ENCODE measurements around the gene SHOC2. TPM values are rescaled to one million over a fixed set of nuclear protein-coding genes. Genes with fewer than 3 reads are reported as not detected.

The SHOC2 gene
- total and polyA plus RNA-seq, 2 of the 4 experiments (the other 2 are of a cell fraction), result 13.4 to 47.5 TPM

DNA sequence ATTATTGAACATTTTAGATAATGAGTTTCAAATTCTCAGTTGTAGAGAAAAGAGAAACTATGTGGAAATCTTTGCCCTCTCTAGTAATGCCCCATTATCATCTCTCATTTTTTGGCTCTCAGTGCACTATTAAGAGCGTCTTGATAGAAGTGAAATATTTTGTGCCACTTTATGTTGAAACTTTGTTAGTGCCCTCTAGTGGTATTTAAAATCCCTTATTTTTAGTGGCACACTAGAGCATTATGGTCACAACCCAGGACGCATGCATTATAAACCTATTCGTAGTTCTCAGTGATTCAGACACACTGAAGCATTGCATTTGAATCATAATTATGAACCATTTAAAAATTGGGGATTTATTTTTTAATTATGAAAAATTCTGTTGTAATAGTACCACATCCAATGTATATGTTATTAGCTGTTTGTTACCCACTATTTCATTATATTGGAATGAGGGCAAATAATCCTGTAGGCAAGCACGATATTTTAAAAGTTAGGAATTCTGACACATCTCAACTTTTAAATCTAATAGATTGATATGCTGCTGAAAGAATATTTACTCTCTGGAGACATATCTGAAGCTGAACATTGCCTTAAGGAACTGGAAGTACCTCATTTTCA, 25.7 kb upstream of the SHOC2 start:
- peaks cover 4 to 5% of the 10 kb centered on the region in 2 experiments; a peak in 2 of 4 replicates for H3K79me1 ChIP-seq (ENCODE audit: low read depth in 1 of 2, low read length in 2 of 2)
- H3K27ac ChIP-seq (ENCODE audit: insufficient read depth, low read length), result no peak overlapping the region
- intact Hi-C loops (cut with micrococcal nuclease) (loop anchor here (1.0 to 10.0 kb wide), 4 partner anchors 17 to 579 kb away; no protein-coding TSS in a partner anchor), dilution Hi-C loops (cut with HindIII; ENCODE audit: low sequenced_read_pairs, unreplicated experiment) (no loop called here), in situ Hi-C loops (cut with MboI; ENCODE audit: low sequenced_read_pairs) (loop anchor here (5.0 to 10.0 kb wide), 2 partner anchors 149 to 286 kb away; no protein-coding TSS in a partner anchor)
- no peak overlapping the region for H3K14ac ChIP-seq (replicated peaks; ENCODE audit: low read depth, low read length)
- no peak for TF ChIP-seq MAFK (IDR thresholded peaks at IDR 0.05; ENCODE audit: low read depth, low read length)
- no peak for TF ChIP-seq MAZ (IDR thresholded peaks at IDR 0.05; ENCODE audit: borderline replicate concordance, low read depth, low read length)
- TF ChIP-seq SMC3 (IDR thresholded peaks at IDR 0.05; ENCODE audit: low read depth, low read length), result peak; percentile 61
- no peak for TF ChIP-seq MXI1 (IDR thresholded peaks at IDR 0.05; ENCODE audit: borderline replicate concordance, low read depth, low read length)
- TF ChIP-seq ELK1 (IDR thresholded peaks at IDR 0.05; ENCODE audit: borderline replicate concordance, low read depth, low read length), result no peak
- TF ChIP-seq NFE2L2 (IDR thresholded peaks at IDR 0.05; ENCODE audit: low read depth, low read length), result no peak
- no peak for TF ChIP-seq POLR2A (IDR thresholded peaks at IDR 0.05; ENCODE audit: low read depth, low read length)
- no peak for TF ChIP-seq RCOR1 (IDR thresholded peaks at IDR 0.05; ENCODE audit: insufficient replicate concordance, low read length)
- TF ChIP-seq BHLHE40 (IDR thresholded peaks at IDR 0.05; ENCODE audit: low read depth, low read length), result no peak
- no peak for TF ChIP-seq FOS (IDR thresholded peaks at IDR 0.05; ENCODE audit: low read depth, low read length)
- peak; percentile 52 for TF ChIP-seq CTCF (conservative IDR thresholded peaks at IDR 0.05; ENCODE audit: low read depth, low read length)
- peak; percentile 12; the same call in 1 of the 2 replicates for TF ChIP-seq CEBPB (IDR thresholded peaks at IDR 0.05; ENCODE audit: low read depth, low read length)
- TF ChIP-seq RFX5 (IDR thresholded peaks at IDR 0.05; ENCODE audit: low read depth, low read length), result no peak
- TF ChIP-seq CHD1 (IDR thresholded peaks at IDR 0.05; ENCODE audit: low read depth, low read length), result no peak
- TF ChIP-seq RAD21 (IDR thresholded peaks at IDR 0.05; ENCODE audit: low read length), result peak; percentile 48
- TF ChIP-seq, protein P1, sequence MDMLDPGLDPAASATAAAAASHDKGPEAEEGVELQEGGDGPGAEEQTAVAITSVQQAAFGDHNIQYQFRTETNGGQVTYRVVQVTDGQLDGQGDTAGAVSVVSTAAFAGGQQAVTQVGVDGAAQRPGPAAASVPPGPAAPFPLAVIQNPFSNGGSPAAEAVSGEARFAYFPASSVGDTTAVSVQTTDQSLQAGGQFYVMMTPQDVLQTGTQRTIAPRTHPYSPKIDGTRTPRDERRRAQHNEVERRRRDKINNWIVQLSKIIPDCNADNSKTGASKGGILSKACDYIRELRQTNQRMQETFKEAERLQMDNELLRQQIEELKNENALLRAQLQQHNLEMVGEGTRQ (IDR thresholded peaks at IDR 0.05; ENCODE audit: low read depth, low read length), result no peak
- H3K27me3 ChIP-seq (ENCODE audit: control insufficient read depth, insufficient read depth, low read length), result no peaks in the 10 kb centered on the region
- H3K36me3 ChIP-seq (ENCODE audit: control insufficient read depth, insufficient read depth, low read length), result peaks cover 10% of the 10 kb centered on the region
- ATAC-seq (ENCODE audit: low read depth) (peak; percentile 72), DNase-seq (peak; percentile 46)
- no peak overlapping the region for H3K4ac ChIP-seq (ENCODE audit: low read depth, low read length)
- H3K9ac ChIP-seq (ENCODE audit: low read depth, low read length), result no peak overlapping the region
- H4K20me1 ChIP-seq (ENCODE audit: insufficient read depth, low read length), result no peaks in the 10 kb centered on the region
- no peaks in the 10 kb centered on the region for H3K9me3 ChIP-seq (ENCODE audit: control insufficient read depth, insufficient read depth, low read length)
- ChIA-PET POLR2A (ENCODE audit: unreplicated experiment) (no interaction called here), CTCF (interaction anchor here (0.6 to 1.6 kb wide), 7 partner anchors 9 to 244 kb away, joined by 3 to 8 read pairs (median 3); no protein-coding TSS in a partner anchor)
- H3K23ac ChIP-seq (ENCODE audit: low read depth, low read length), result no peak overlapping the region
- H2AK5ac ChIP-seq (ENCODE audit: low read depth, low read length), result no peak overlapping the region
- H3K56ac ChIP-seq (ENCODE audit: extremely low read depth, insufficient read depth, low read length), result no peak overlapping the region
- no TSS peak for BruUV-seq (replicated peaks)
- H2AFZ ChIP-seq (replicated peaks; ENCODE audit: low read length, poor library complexity), result no peak overlapping the region
- H4K8ac ChIP-seq (ENCODE audit: low read depth in 2 of 2, low read length in 2 of 2), result no peak overlapping the region
- H2BK5ac ChIP-seq (ENCODE audit: low read depth, low read length, poor library complexity, severe bottlenecking), result no peak overlapping the region
- peaks cover 6% of the 10 kb centered on the region for H3K4me1 ChIP-seq (ENCODE audit: control insufficient read depth, insufficient read depth, low read length)
- H3K9me1 ChIP-seq (ENCODE audit: insufficient read depth, low read length), result no peaks in the 10 kb centered on the region
- H3K18ac ChIP-seq (ENCODE audit: low read depth, low read length), result no peak overlapping the region
- no peak overlapping the region for H2BK120ac ChIP-seq (ENCODE audit: low read depth, low read length)
- no peak overlapping the region for H3K4me2 ChIP-seq (ENCODE audit: low read depth, low read length)
- no peak overlapping the region for H2AK9ac ChIP-seq (replicated peaks; ENCODE audit: low read depth, low read length, poor library complexity)
- H4K91ac ChIP-seq (ENCODE audit: insufficient read depth, low read depth, low read length), result no peak overlapping the region
- WGBS, 2 experiments (ENCODE audit: extremely low coverage in 2 of 2, insufficient read length in 1 of 2), result no CpG with 5 or more reads among the region's 4 CpGs
- no peak overlapping the region for H2BK15ac ChIP-seq (ENCODE audit: low read depth, low read length)
- no peak overlapping the region for H2BK20ac ChIP-seq (ENCODE audit: low read depth, low read length)
- H3K4me3 ChIP-seq (ENCODE audit: insufficient read depth, low read depth, low read length), result no peak overlapping the region
- no peak overlapping the region for H4K5ac ChIP-seq (ENCODE audit: low read depth, low read length)

Data from IMR-90 (cell line).